K562 (cell line): Measurements from ENCODE around the gene HBEGF. TPM values are rescaled to one million over a fixed set of nuclear protein-coding genes. Genes with fewer than 3 reads are reported as not detected.

Experiments
- BCL6 ChIP-seq: fragments of 250-450 bp; sonication (Bioruptor Pico); IDR thresholded peaks from 2 replicates; pipeline ENCODE4 v1.4.0; 2020
- CBFA2T2 ChIP-seq: fragments of 450-650 bp; conservative IDR thresholded peaks from 2 replicates; pipeline ENCODE4 v1.6.1; 2017; ENCODE audit warnings: mild to moderate bottlenecking
- EZH2 ChIP-seq: IDR thresholded peaks from 2 replicates; pipeline ENCODE4 v1.6.1; 2012; ENCODE audit warnings: low read depth, mild to moderate bottlenecking, inconsistent platforms, low read length, borderline replicate concordance
- FIP1L1 ChIP-seq: fragments of 200-400 bp; formaldehyde crosslinking; IDR thresholded peaks from 2 replicates; pipeline ENCODE4 v1.6.1; 2018; ENCODE audit warnings: mild to moderate bottlenecking, low read depth, low read length; ENCODE audit not compliant: poor library complexity, severe bottlenecking
- HSF4 ChIP-seq: fragments of 250-450 bp; sonication (Bioruptor Pico); IDR thresholded peaks from 2 replicates; pipeline ENCODE4 v2.1.2; 2022; ENCODE audit warnings: mild to moderate bottlenecking, moderate library complexity, borderline replicate concordance
- KLF1 ChIP-seq: fragments of 450-650 bp; IDR thresholded peaks from 2 replicates; pipeline ENCODE4 v1.6.1; 2016; ENCODE audit warnings: missing genetic modification characterization, missing compliant biosample characterization
- MECOM ChIP-seq: fragments of 250-450 bp; sonication (Bioruptor Pico); IDR thresholded peaks from 2 replicates; pipeline ENCODE4 v1.8.0; 2022; ENCODE audit warnings: inconsistent platforms
- MEF2A ChIP-seq: IDR thresholded peaks from 2 replicates; pipeline ENCODE4 v1.6.1; 2011; ENCODE audit warnings: low read depth, mild to moderate bottlenecking, low read length, moderate library complexity; ENCODE audit not compliant: control insufficient read depth
- NCOA2 ChIP-seq, 2 experiments: fragments of 450-650 bp; IDR thresholded peaks; 2 replicates each; pipeline ENCODE4 v1.6.1; 2018; ENCODE audit warnings: mild to moderate bottlenecking in 2 of 2, moderate library complexity in 1 of 2; ENCODE audit not compliant: partially characterized antibody in 2 of 2
- NRF1 ChIP-seq, 2 experiments: fragments of 450-650 bp; IDR thresholded peaks in 1 of 2; conservative IDR thresholded peaks in 1 of 2; 2 replicates each; pipeline ENCODE4 v1.6.1; 2014; ENCODE audit warnings: mild to moderate bottlenecking in 2 of 2
- PHF8 ChIP-seq: fragments of 200-600 bp; sonication (generic); IDR thresholded peaks from 2 replicates; pipeline ENCODE4 v1.6.1; 2012; ENCODE audit warnings: mixed run types, mild to moderate bottlenecking, inconsistent platforms, low read length, moderate library complexity, borderline replicate concordance
- RBM39 ChIP-seq: fragments of 200-400 bp; formaldehyde crosslinking; optimal IDR thresholded peaks from 2 replicates; pipeline ENCODE3; 2018; ENCODE audit warnings: low read depth, low read length
- RERE ChIP-seq: sonication (generic); formaldehyde crosslinking; IDR thresholded peaks from 2 replicates; pipeline ENCODE4 v1.8.0; 2023; ENCODE audit warnings: missing genetic modification reagents, mild to moderate bottlenecking, borderline replicate concordance
- SMC3 ChIP-seq: conservative IDR thresholded peaks from 2 replicates; pipeline ENCODE4 v1.6.1; 2011; ENCODE audit warnings: low read depth, low read length, improper control_type of control experiment; ENCODE audit not compliant: insufficient read depth
- XRCC5 ChIP-seq: fragments of 200-400 bp; formaldehyde crosslinking; IDR thresholded peaks from 2 replicates; pipeline ENCODE4 v1.6.1; 2017; ENCODE audit warnings: low read depth, mild to moderate bottlenecking, low read length
- ZBTB49 ChIP-seq: sonication (generic); formaldehyde crosslinking; IDR thresholded peaks from 2 replicates; pipeline ENCODE4 v1.8.0; 2022; ENCODE audit warnings: missing genetic modification reagents, mild to moderate bottlenecking, borderline replicate concordance
- ZNF143 ChIP-seq: sonication (generic); formaldehyde crosslinking; IDR thresholded peaks from 2 replicates; pipeline ENCODE4 v1.9.0; 2022; ENCODE audit warnings: mild to moderate bottlenecking, missing genetic modification reagents
- ZNF212 ChIP-seq: fragments of 450-650 bp; formaldehyde crosslinking; IDR thresholded peaks from 2 replicates; pipeline ENCODE4 v1.4.0; 2020; ENCODE audit warnings: mild to moderate bottlenecking
- ZNF274 ChIP-seq: IDR thresholded peaks from 2 replicates; pipeline ENCODE4 v1.6.1; 2011; ENCODE audit warnings: low read depth, mild to moderate bottlenecking, low read length, moderate library complexity, borderline replicate concordance
- ZNF695 ChIP-seq: fragments of 450-650 bp; formaldehyde crosslinking; IDR thresholded peaks from 2 replicates; pipeline ENCODE4 v1.4.0; 2020; ENCODE audit warnings: mild to moderate bottlenecking, moderate library complexity
- polyA plus RNA-seq, 8 experiments: library from polyadenylated mRNA; depleted of rRNA in 4 of 8; stranded (reverse) in 5 of 8; unstranded in 3 of 8; fragments of >200 nt; fragmentation: Nextera tagmentation in 2 of 8; fragmentation: Illumina TruSeq in 1 of 8; extraction: Ambion mirVana in 2 of 8; extraction: Trizol in 1 of 8; gene quantifications; 2 replicates each; pipeline versions ENCODE4 v1.2.1 to v1.2.3, GENCODE V29; 2011 to 2014; ENCODE audit warnings: inconsistent platforms in 1 of 8, missing spikeins in 1 of 8
- total RNA-seq, 7 experiments: library from RNA; depleted of rRNA in 6 of 7; stranded (reverse); fragments of >200 nt in 6 of 7; fragmentation: Illumina TruSeq in 2 of 7; extraction: Trizol in 2 of 7; gene quantifications; 2 replicates each; pipeline versions ENCODE4 v1.2.1 to v1.2.3, GENCODE V29; 2011 to 2021; ENCODE audit warnings: low replicate concordance in 1 of 7

HBEGF gene
- total and polyA plus RNA-seq, 9 of the 15 experiments (the other 6 are each of a cell fraction or from before 2014, with no cell fraction given): 0.11 to 1.1 (median 0.60) TPM

- peak; percentile 90 for TF ChIP-seq PHF8
- TF ChIP-seq ZBTB49: no peak
- TF ChIP-seq RERE (CRISPR knock-in tag): no peak
- no peak for TF ChIP-seq FIP1L1
- TF ChIP-seq SMC3: no peak
- TF ChIP-seq NRF1 (conservative IDR thresholded peaks at IDR 0.05 in 1 of 2, IDR thresholded peaks at IDR 0.05 in 1 of 2): peak; percentile 97
- no peak for TF ChIP-seq ZNF143 (CRISPR knock-in tag)
- TF ChIP-seq ZNF212 (CRISPR knock-in tag): no peak
- TF ChIP-seq XRCC5: no peak
- TF ChIP-seq MEF2A: no peak
- no peak for TF ChIP-seq MECOM (CRISPR knock-in tag)
- TF ChIP-seq NCOA2 (IDR thresholded peaks at IDR 0.05; ENCODE audit: partially characterized antibody in 2 of 2): no peak
- no peak for TF ChIP-seq BCL6 (CRISPR knock-in tag)
- no peak for TF ChIP-seq CBFA2T2
- no peak for TF ChIP-seq HSF4
- no peak for TF ChIP-seq ZNF274
- no peak for TF ChIP-seq EZH2
- TF ChIP-seq ZNF695 (CRISPR knock-in tag): no peak
- TF ChIP-seq RBM39: no peak
- no peak for TF ChIP-seq KLF1
These were observed 43.4 kb downstream of the HBEGF start, which contains the start of gene PFDN1 (continued) for GRCh38 chr5:140302786-140303639.
